ENCODE data around the gene GALR2.

- TF ChIP-seq CTCF (IDR thresholded peaks at IDR 0.05 in 2 of 3, conservative IDR thresholded peaks at IDR 0.05 in 1 of 3; ENCODE audit: control insufficient read depth in 2 of 3, extremely low read depth in 1 of 3, insufficient read depth in 1 of 3, low read depth in 3 of 3, low read length in 3 of 3) (no peak), EZH2 (IDR thresholded peaks at IDR 0.05; ENCODE audit: borderline replicate concordance, control insufficient read depth, low read depth, low read length) (no peak), TCF3 (IDR thresholded peaks at IDR 0.05; ENCODE audit: borderline replicate concordance, insufficient read depth, low read depth, low read length) (no peak), SIN3A (IDR thresholded peaks at IDR 0.05; ENCODE audit: low read depth, low read length) (no peak), HDAC2 (IDR thresholded peaks at IDR 0.05) (no peak), TCF12 (IDR thresholded peaks at IDR 0.05; ENCODE audit: low read depth, low read length) (no peak), MXI1 (IDR thresholded peaks at IDR 0.05; ENCODE audit: low read depth, low read length) (no peak), ZBTB40 (IDR thresholded peaks at IDR 0.05; ENCODE audit: borderline replicate concordance) (no peak), TAF1 (IDR thresholded peaks at IDR 0.05; ENCODE audit: borderline replicate concordance, low read depth, low read length) (no peak), SMC3 (IDR thresholded peaks at IDR 0.05; ENCODE audit: borderline replicate concordance, low read length) (no peak), MEF2A (IDR thresholded peaks at IDR 0.05; ENCODE audit: insufficient read depth, low read depth, low read length) (no peak), ZSCAN29 (IDR thresholded peaks at IDR 0.05) (no peak)
These were observed 25.3 kb upstream of the GALR2 start for GRCh38 chr17:76049239-76049638.

Data from GM12878 (cell line).